GM18873 (cell line): ENCODE measurements around the gene SPEN.

Source experiments
- ATAC-seq: cut with Tn5 transposase; IDR thresholded peaks from one replicate; pipeline ENCODE4 v1.9.1; 2021; ENCODE audit warnings: mild to moderate bottlenecking, moderate library complexity, moderate number of reproducible peaks; ENCODE audit not compliant: unreplicated experiment, low FRiP score

Gene SPEN

GRCh38 chr1:15852036-15852827 is 4.7 kb downstream of the SPEN start:
- no peak for ATAC-seq

GRCh38 chr1:15852828-15853302 is 5.4 kb downstream of the SPEN start:
- ATAC-seq, result no peak

DNA sequence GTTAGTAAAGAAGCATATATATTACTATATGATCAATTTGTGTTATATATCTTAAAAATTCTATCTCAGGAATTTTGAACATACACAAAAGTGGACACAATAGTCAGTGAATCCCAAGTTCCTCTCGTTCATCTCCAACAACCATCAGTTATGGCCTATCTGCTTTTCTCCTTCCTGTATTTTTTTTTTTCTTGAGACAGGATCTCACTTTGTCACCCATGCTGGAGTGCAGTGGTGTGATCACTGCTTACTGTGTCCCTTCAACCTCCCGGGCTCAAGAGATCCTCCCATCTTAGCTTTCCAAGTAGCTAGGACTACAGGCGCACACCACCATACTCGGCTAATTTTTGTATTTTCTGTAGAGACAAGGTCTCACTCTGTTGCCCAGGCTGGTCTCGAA is 9.4 kb downstream of the SPEN start:
- no peak for ATAC-seq

DNA sequence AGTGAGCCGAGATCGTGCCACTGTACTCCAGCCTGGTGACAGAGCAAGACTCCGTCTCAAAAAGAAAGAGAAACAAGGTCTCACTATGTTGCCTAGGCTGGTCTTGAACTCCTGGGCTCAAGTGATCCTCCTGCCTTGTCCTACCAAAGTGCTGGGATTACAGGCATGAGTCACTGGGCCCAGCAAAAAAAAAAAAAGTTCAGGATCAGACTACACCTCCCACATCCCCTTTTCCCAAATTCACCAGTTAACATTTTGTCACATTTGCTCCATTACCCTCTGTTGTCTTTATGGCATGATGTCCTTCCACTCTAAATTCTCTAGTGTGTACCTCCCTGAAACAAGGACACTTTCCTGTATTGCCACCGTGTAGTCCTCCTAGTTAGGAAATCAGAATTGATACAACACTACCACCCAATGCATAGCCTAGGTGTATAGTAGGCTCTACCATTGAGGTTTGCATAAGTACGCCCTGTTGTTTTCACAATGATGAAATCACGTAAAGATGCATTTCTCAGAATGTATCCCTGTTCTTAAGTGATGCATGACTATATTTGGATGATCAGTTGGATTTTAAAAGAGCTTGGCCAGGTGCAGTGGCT is 10.7 kb downstream of the SPEN start:
- ATAC-seq, result no peak

GRCh38 chr1:15858672-15859372 is 11.3 kb downstream of the SPEN start:
- ATAC-seq, result no peak

GRCh38 chr1:15863156-15863901 is 15.8 kb downstream of the SPEN start:
- no peak for ATAC-seq

GRCh38 chr1:15866721-15867201 is 19.3 kb downstream of the SPEN start:
- ATAC-seq, result no peak

DNA sequence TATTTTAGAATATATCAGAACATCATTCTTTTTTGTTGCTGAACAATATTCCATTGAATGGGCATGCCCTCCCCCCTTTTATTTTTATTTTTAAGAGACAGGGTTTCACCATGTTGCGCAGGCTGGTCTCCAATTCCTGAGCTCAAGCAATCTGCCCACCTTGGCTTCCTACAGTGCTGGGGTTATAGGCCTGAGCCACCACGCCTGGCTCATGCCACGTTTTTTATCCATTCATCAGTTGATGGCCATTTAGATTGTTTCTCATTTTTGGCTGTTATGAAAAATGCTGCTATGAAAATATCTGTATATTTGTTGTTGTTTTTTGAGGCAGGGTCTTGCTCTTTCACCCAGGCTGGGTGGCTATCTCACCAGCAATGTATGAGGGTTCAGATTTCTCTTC is 19.8 kb downstream of the SPEN start:
- no peak for ATAC-seq

- no peak for ATAC-seq
These were observed 21.9 kb downstream of the SPEN start for GRCh38 chr1:15869413-15869812.

GRCh38 chr1:15870421-15870820 is 22.9 kb downstream of the SPEN start:
- ATAC-seq, result no peak

- ATAC-seq, result no peak
These were observed 27.0 kb downstream of the SPEN start for GRCh38 chr1:15874471-15874870.

DNA sequence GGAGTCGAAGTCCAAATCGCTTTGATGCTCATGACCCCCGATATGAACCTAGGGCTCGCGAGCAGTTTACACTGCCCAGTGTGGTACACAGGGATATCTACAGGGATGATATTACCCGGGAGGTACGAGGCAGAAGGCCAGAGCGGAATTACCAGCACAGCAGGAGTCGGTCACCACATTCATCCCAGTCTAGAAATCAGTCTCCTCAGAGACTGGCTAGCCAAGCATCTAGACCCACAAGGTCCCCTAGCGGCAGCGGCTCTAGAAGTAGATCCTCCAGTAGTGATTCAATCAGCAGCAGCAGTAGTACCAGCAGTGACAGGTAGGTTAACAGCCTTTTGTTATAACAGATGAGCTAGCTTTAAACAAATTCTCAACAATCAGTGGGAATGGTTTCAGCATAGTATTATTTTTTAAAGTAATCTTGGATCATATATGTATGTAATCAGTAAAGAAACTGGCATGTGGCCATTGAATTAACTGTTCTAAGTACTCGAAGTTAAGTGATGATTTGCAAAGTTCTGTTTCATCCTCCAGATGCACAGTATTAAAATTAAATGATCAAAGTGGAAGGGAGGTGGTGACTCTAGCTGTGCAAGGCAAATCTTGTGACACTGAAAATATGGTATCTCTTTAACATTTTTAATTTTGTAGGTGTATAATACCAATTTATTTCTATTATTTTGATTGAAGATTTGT is 29.0 kb downstream of the SPEN start:
- ATAC-seq, result no peak

DNA sequence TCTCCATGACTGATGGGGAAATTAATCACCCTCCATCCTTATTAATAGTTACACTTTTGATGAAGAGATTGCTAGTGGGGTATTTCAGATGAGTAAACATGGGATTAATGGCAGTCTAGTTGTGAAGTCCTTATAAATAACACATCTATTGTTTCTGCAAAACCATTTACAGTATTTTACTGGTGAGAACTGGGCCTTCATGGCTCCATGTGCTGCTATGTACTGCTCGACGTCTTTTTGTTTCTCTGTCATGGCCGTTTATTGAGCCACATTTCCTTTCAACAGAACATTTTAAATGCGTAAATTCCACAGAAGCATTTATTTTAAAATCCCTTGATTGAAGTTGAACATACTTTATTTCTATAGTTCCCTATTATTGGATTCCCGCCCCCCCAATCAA is 34.5 kb downstream of the SPEN start:
- ATAC-seq, result no peak

GRCh38 chr1:15882665-15883064 is 35.2 kb downstream of the SPEN start:
- ATAC-seq, result no peak

- ATAC-seq, result no peak
These were observed 35.8 kb downstream of the SPEN start for GRCh38 chr1:15883326-15883725.

GRCh38 chr1:15884477-15884876 is 37.0 kb downstream of the SPEN start:
- no peak for ATAC-seq

- ATAC-seq, result no peak
These were observed 37.8 kb downstream of the SPEN start for GRCh38 chr1:15885269-15885668.

- ATAC-seq, result no peak
These were observed 38.4 kb downstream of the SPEN start for GRCh38 chr1:15885701-15886610.

- ATAC-seq, result no peak
These were observed 39.2 kb downstream of the SPEN start for GRCh38 chr1:15886611-15887167.
